Dedifferentiated amniotic fluid mesenchymal stem cell (primary cell): ENCODE results near the gene MYL10.
"Not testable (repeated sequence)": the region's sequence is repeated elsewhere in the genome, so short reads cannot be mapped to it uniquely, and the experiment has no call there.

Experiments
- DNase-seq: peaks from one replicate; pipeline ENCODE4 v3.0.0-alpha.2; 2016; ENCODE audit errors: extremely low spot score

The MYL10 gene

GRCh38 chr7:101618916-101619315, 10.2 kb downstream of the MYL10 start:
- no peak for DNase-seq

GRCh38 chr7:101618207-101618839, 10.8 kb downstream of the MYL10 start:
- DNase-seq: peak; percentile 31

GRCh38 chr7:101617451-101618206, 11.5 kb downstream of the MYL10 start:
- no peak for DNase-seq

GRCh38 chr7:101615446-101615845, 13.7 kb downstream of the MYL10 start:
- DNase-seq: no peak

GRCh38 chr7:101614939-101615302, 14.2 kb downstream of the MYL10 start:
- peak; percentile 67 for DNase-seq

- DNase-seq: no peak
Measured at GRCh38 chr7:101614098-101614938, 14.8 kb downstream of the MYL10 start.

GRCh38 chr7:101612885-101613515, 16.1 kb downstream of the MYL10 start:
- DNase-seq: no peak

GRCh38 chr7:101608772-101609713, 20.1 kb downstream of the MYL10 start:
- no peak for DNase-seq

- no peak for DNase-seq
Measured at GRCh38 chr7:101606498-101606923, 22.6 kb downstream of the MYL10 start.

- no peak for DNase-seq
Measured at GRCh38 chr7:101605611-101606497, 23.2 kb downstream of the MYL10 start.

GRCh38 chr7:101604934-101605332, 24.2 kb downstream of the MYL10 start:
- DNase-seq: not testable (repeated sequence)

- no peak for DNase-seq
Measured at GRCh38 chr7:101604331-101604933, 24.7 kb downstream of the MYL10 start.

GRCh38 chr7:101602484-101603241, 26.4 kb downstream of the MYL10 start:
- DNase-seq: peak; percentile 70

- no peak for DNase-seq
Measured at GRCh38 chr7:101602082-101602481, 27.0 kb downstream of the MYL10 start.

- DNase-seq: no peak
Measured at GRCh38 chr7:101599787-101600186, 29.3 kb downstream of the MYL10 start.

- DNase-seq: no peak
Measured at GRCh38 chr7:101598986-101599771, 29.9 kb downstream of the MYL10 start.

- no peak for DNase-seq
Measured at GRCh38 chr7:101598422-101598985, 30.6 kb downstream of the MYL10 start.

- DNase-seq: no peak
Measured at GRCh38 chr7:101597941-101598340, 31.2 kb downstream of the MYL10 start.
